GM12872 (cell line): ENCODE measurements around the gene MYOM1.

Experiments used
- CTCF ChIP-seq: IDR thresholded peaks from 3 replicates; pipeline ENCODE4 v1.5.1; 2011; ENCODE audit warnings: low read depth, mild to moderate bottlenecking, low read length, moderate library complexity; ENCODE audit not compliant: insufficient read depth

Gene MYOM1

GRCh38 chr18:3059272-3059671 is 160.5 kb downstream of the MYOM1 start:
- TF ChIP-seq CTCF, result no peak

- no peak for TF ChIP-seq CTCF
Observed at GRCh38 chr18:3058328-3059191, 161.2 kb downstream of the MYOM1 start.

GRCh38 chr18:3057526-3057925 is 162.2 kb downstream of the MYOM1 start:
- no peak for TF ChIP-seq CTCF

GRCh38 chr18:3056311-3056710 is 163.5 kb downstream of the MYOM1 start:
- no peak for TF ChIP-seq CTCF

GRCh38 chr18:3055816-3056215 is 164.0 kb downstream of the MYOM1 start:
- no peak for TF ChIP-seq CTCF

- no peak for TF ChIP-seq CTCF
Observed at GRCh38 chr18:3055186-3055728, 164.5 kb downstream of the MYOM1 start.

GRCh38 chr18:3054780-3055179 is 165.0 kb downstream of the MYOM1 start:
- no peak for TF ChIP-seq CTCF
